K562 (cell line): ENCODE measurements around the gene SHLD1.

Source experiments
- RCOR1 ChIP-seq, 2 experiments: IDR thresholded peaks; 2 replicates each; pipeline ENCODE4 v1.6.1; 2012; ENCODE audit warnings: low read depth in 2 of 2, low read length in 2 of 2, borderline replicate concordance in 1 of 2, improper control_type of control experiment in 1 of 2
- THAP7 ChIP-seq: fragments of 250-450 bp; sonication (Bioruptor Pico); IDR thresholded peaks from 2 replicates; pipeline ENCODE4 v1.5.0; 2021
- ZNF830 ChIP-seq: fragments of 250-450 bp; sonication (Bioruptor Pico); IDR thresholded peaks from 2 replicates; pipeline ENCODE4 v1.5.0; 2021; ENCODE audit warnings: mild to moderate bottlenecking

- TF ChIP-seq RCOR1 (IDR thresholded peaks at IDR 0.05; ENCODE audit: borderline replicate concordance in 1 of 2, low read depth in 2 of 2, low read length in 2 of 2), result no peak
- no peak for TF ChIP-seq ZNF830 (CRISPR knock-in tag)
- no peak for TF ChIP-seq THAP7 (CRISPR knock-in tag)
Measured at GRCh38 chr20:5887386-5887785, 137.2 kb downstream of the SHLD1 start.
